ENCODE results near the gene RALGPS1.

RALGPS1 gene

DNA sequence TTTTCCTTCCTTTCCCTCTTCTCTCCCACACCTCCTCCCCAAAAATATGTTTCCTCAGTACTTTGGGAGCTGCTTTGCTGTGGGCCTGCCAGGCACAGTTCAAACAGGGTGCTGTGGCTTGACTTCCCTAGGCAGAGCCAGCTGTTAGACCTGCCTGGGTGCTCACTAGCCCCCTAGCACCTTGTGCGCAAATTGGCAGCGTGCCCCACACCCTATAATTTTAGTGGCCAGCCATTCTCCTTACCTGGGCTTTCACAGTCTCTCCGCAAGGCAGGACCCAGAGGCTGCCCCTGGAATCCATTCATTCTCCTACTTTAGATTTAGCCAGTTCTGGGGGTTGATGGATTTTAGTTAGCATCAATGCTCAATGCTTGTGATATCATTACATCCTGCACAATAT, 135.6 kb downstream of the RALGPS1 start:
- H3K4me3 ChIP-seq (ENCODE audit: low read depth, low read length): no peak overlapping the region

DNA sequence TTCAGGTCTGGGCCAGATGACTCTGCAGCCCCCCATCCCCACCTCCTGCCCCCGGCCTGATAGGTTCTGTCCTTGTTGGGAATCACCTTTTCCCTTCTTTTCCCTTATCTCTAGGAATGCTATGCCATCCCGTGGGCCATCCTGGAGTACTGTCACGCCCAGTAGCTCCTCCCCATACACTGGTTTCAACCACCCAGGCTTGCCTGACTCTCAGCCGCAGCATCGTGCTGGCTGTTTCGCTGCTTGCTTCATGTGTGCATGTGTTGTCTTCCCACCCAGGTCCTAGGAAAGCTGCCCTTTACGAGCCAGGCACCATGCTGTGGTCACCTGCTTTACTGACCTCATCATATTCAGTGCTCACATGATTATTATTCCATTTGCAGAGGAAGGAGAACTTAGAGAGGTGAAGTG, 136.0 kb downstream of the RALGPS1 start:
- H3K4me3 ChIP-seq (ENCODE audit: low read depth, low read length): no peak overlapping the region

DNA sequence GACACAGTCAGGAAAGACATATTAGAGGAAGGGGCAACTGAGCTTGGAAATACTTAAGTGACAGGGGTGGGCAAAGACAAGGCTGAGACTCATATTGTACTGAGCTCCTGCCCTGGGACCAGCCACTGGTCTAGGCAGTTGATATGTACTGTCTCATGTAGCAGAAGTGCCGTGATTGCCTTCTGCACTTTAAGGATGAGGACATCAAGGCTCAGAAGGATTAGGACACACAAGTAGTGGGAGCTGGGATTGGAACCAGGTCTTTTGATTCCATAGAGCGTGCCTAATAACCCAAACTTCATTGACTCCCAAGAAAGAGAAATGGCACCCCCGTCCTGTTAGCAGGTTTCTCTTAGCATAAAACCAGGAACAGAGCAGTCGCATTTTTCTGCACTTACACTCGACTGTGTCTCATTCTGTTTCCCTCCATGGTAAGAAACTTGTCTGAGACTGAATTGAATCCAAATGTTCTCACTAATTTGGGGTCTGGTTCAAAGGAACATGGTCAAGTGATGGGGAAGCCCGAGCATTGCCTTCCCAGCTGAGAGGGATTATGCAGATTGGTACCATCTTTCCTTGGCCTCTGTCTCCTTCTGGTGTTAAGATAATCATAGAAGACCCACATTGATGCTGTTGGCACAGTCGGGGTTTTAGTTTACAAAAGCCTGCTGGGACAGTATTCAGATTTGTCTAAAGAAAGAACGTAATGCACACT, 137.5 kb downstream of the RALGPS1 start:
- H3K4me3 ChIP-seq (ENCODE audit: low read depth, low read length): no peak overlapping the region

DNA sequence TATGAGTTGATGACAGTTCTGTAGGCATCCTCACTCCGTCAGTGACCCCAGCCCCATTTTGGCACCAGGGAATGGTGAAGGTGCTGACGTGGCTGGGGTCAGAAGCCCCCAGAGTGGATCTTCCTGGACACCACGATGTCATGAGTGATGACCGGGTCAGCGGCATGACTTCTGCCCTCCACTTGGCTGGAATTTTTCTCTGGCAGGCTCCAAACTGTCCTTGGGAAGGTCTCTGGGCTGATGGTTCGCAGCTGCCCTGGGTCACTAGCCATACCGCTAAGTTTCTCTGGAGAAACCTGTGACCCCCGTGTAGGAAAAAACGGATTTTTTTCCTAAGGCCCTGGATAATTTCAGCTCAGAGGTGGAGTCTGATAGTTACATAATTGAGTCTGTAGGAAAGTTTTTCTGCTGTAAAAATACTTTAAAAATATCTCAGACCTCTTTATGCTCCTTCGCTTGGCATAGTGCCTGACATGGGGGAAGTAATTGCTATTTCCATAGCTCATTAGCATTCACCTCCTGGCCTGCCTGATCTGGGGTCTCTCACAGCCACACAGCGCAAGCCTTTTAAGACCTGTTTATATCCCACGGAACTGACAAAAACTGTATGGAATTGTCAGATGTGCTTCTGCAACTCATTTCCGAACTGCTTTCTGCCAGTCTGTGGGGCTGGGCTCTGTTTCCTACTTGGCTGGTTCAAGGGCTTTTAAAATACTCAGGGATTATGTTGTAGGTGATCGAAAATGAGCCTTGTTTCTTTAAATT, 138.7 kb downstream of the RALGPS1 start:
- H3K4me3 ChIP-seq (ENCODE audit: low read depth, low read length): no peak overlapping the region

DNA sequence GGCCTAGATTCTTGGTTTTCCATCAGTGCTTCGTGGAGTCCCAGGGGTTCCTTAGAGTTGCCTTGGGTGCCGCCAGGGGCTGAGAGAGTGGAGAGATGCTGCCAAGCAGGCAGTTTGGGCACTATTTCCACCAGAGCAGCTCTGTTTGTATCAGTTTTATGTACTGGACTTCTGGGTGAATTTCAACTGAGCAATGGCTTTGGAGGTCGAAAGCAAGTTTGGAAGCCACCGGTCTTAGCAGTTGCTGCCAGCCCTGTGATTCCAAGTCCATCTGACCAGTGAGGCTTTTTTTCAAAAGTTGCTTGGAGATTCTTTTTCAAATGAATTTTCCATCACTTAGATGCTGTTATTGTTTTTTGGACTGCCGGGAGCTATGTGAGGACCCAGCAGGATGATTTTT, 139.4 kb downstream of the RALGPS1 start:
- no peak overlapping the region for H3K4me3 ChIP-seq (ENCODE audit: low read depth, low read length)

DNA sequence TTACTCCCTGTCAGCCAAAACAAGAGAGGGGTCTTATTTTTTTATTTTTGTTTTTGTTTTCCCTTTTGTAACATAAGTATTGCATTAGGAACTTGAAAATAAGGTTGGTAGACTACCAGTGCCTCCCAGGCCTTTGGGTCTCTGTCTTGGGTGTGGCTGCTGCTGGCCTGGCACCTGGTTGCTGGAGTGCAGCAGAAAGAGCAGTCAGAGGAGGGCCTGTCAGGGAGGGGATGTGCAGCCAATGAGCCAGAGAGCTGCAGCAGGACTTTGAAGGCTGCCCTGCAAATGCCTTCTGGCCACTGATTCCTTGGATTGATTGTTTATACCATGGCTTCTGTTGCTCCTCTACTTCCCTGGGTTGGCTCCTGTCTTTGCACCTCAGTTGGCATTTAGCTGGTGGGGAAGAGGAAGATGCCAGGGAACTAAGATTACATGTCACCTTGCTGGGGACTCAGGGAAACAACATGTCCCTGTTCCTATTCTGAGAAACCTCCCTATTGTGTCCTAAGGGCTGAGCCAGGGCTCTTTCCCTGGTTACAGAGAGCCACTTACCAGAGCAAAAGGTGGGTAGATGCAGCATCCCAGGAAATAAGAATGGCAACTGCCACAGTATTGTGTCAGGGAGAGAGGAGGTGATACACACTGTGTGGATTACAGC, 141.3 kb downstream of the RALGPS1 start:
- no peak overlapping the region for H3K4me3 ChIP-seq (ENCODE audit: low read depth, low read length)

DNA sequence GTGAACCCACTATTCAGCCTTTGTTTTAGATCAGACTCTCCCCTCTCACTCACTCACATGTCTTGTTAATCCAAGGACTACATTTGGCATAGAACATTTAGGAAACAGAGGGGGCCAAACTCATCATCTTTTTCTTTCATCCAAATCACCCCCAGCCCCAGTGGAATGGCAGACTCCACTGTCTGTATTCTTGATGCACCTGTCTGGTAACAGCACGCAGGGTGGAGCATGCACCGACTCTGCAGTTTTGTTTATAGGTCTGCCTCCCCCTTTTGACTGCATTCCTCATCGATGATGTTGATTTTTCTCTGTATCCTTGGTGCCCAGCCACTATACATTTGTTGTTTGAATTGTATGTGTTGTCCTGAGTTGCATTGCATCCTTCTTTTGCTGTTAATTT, 141.9 kb downstream of the RALGPS1 start:
- H3K4me3 ChIP-seq (ENCODE audit: low read depth, low read length): no peak overlapping the region

DNA sequence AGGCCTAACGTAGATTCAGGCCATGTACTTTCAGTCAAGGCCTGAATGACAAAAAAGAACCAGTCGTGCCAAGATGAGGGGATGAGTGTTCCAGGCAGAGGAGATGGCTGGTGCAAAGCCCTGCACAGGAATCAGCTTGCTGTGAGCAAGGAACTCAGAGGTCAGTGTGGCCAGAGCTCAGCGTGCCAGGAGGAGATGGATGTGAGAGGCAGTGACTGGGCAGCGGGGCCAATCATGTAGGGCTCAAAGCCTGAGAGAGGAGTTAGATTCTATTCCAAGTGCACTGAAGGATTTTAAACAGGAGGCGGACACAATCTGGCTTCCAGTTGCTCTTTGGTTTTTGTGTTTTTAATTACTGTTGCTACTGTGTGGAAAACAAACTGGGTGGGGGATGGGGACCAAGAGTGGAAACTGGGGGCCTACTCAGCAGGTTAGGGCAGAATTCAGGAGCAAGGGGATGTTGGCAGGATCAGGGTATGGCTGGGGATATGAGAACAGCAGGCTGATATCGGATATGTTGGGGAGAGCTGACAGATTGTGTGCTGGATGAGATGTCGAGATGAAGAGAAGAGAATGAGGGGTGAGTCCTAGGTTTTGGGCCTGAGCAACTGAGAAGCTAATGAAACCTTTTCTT, 143.5 kb downstream of the RALGPS1 start:
- no peak overlapping the region for H3K4me3 ChIP-seq (ENCODE audit: low read depth, low read length)

DNA sequence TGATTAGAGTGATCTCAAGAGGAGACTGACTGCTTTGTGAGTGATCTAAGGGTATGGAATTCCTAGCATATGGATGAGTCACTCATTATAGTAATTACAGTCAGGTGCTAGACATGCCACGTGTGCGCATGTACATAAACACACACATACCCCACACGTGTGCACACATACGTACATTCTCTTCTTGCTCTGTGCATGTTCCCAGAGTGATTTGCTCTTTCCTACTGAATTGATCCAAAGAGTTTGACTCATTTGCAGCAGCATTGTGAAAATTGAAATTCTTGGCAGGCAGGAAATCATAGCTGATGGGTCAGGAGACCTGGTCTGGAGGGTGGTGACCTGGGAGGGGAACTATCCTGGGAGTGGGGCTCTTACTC, 144.1 kb downstream of the RALGPS1 start:
- H3K4me3 ChIP-seq (ENCODE audit: low read depth, low read length): no peak overlapping the region

DNA sequence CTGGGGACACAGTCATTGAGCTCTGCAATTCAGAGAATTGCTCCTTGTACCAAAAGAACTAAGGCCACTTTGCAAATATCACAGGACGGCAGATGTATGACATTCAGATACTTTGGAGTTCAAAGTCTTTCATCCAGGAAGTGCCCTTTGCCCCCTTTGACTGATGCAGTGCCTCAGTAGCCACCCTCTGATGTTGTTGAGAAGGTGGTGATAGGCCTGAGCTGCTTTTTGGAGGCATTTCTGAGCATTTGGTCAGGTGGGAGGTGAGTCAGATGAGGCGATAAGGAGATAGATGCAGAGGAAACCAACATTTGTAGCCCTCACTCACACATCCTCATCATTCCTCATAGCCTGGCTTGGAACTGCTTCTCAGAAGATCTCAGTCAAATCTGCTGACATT, 144.4 kb downstream of the RALGPS1 start:
- H3K4me3 ChIP-seq (ENCODE audit: low read depth, low read length): no peak overlapping the region

DNA sequence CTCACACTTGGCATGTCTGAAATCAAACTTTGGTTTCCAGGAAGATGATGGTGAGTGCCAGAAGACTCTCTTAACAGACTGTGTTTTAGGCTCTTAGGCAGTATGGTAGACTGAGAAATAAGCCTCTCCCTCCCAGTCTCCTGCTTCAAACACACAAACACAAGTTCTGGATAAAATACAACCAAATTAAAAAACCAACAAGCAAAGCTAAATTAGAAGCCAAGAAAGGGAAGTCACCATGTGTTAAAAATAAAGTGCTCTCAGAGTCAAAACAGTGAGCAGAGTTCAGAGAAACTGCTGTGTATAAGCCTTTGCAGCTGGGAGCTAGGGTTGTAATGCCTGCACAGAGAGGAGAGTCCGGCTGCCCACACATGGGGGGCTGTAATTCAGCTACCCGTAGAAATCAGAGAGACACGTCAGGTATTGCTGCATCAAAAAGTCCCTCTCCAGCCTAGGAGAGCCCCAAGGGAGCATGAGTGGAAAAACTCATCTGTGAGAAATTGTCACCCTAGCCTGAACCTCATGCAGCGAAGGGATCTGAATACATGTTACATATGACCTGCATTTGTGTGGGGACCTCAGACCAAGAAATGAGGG, 145.3 kb downstream of the RALGPS1 start:
- no peak overlapping the region for H3K4me3 ChIP-seq (ENCODE audit: low read depth, low read length)

DNA sequence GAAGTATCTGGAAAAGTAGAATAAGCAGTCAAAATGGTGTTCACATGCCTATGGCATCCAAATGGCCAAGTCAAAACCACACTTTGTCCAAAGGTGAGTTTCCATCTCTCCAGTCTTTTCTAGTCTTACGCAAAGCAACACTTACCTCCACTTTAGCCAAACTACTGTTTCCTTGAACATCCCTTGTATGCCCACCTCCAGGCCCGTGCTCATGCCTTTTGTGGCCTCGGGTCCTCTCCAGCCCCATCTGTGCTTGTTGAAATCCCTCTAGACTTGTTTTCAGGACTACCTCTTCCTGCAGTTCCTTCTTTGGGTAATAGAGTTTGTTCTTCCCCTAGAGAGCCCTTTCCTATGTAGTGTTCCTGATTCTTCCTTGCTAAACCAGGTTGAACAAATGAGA, 146.8 kb downstream of the RALGPS1 start:
- no peak overlapping the region for H3K4me3 ChIP-seq (ENCODE audit: low read depth, low read length)

DNA sequence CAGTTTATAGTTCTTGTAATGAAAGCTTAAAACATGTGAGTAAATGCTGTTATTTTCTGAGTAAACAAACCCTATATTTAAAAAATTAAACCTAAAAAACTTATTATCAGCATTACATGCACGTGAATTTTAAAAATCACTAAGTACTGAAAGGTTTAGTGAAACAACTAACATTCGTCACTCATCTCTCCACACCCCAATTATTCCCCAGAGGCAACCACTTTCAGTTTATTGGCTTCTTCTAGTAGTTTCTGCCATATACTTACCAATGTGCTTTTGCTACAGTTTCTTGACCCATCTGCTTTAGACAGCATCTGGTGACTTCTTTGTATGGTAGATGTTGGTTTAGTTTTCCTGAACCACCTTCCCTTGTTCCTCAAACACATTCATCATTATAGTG, 149.8 kb downstream of the RALGPS1 start:
- H3K4me3 ChIP-seq (ENCODE audit: low read depth, low read length): no peak overlapping the region

DNA sequence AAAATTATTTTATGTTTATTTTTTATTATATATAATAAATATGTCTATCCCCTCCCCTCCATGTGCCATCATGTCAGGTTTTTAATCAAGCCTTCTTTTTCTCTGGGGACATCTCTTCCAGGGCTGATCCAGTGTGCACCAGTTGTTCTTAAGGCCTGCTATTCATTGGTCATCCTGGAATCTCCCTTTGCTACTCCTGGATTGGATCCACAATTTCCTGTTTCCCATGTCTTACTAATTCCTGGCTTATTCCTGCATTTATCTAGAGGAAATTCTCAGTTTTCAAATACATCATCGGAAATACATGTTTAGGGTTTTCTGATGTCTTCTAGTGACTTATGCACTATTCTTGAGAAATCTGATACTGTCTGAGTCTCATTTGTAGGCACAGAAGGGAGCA, 151.0 kb downstream of the RALGPS1 start:
- H3K4me3 ChIP-seq (ENCODE audit: low read depth, low read length): no peak overlapping the region

DNA sequence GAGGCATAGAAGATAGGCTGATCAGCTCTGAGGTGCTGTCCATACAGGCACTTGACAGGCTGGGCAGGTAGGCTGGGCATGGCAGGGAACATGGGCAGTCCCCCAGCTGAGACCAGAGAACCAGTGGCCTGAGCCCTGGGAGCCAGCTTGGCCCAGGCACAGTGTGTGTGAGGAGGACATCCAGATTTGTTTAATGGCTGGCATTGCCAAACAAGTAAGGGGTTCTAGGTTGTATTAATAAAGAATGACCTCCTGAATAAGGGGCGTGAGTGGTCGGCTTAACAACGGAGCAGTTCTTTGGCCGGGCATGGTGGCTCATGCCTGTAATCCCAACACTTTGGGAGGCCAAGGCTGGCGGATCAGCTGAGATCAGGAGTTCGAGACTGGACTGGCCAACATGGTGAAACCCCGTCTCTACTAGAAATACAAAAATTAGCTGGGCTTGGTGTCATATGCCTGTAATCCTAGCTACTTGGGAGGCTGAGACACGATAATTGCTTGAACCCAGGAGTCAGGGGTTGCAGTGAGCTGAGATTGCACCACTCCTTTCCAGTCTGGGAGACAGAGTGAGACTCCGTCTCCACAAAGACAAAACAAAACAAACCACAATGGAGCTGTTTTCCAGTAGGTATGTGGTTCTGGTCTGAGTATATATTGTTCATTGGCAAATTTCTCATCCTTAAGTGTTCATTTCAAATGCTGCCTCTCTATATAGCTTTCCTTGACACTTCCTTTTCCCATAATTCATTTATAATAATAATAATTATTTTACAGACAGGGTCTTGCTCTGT, 151.7 kb downstream of the RALGPS1 start:
- no peak overlapping the region for H3K4me3 ChIP-seq (ENCODE audit: low read depth, low read length)

DNA sequence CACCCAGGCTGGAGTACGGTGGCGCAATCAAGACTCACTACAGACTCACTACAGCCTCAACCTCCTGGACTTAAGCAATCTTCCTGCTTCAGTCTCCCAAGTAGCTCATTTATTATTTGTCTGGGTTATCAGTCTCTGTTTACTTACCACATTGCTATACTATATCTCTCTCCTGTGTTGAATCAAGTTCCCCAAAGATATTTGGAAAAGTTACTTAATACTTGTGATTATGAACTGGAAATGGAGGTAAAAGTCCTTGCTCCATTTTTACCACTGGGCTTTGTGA, 152.2 kb downstream of the RALGPS1 start:
- H3K4me3 ChIP-seq (ENCODE audit: low read depth, low read length): no peak overlapping the region

DNA sequence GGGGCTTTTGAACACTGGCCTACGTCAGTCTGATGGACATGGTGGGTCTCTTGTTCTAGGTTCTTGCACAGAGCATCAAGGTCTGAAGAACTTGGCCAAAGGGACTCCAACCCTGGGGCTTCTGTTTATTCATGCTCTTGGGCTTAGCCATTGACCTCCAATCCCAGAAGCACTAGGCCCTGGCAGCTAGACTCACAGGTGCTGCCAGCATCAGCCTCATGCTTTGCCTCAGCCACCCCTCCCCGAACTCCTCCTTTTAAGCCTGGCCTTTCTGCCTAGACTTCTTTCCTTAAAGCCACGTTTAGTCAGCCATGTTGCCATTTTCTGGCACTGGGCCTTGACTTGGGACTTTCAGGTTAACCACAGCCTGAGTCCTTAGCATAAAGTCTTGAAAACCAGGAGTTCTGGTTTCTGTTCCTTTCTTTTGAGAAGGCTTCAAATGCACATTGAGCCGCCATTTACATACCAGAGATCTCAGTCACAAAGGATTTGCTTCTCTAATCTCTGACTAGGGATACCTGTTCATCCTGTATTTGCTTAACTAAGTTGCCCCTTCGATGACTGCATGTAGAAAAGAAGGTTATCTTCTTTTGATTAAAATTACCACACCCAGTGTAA, 153.1 kb downstream of the RALGPS1 start:
- H3K4me3 ChIP-seq (ENCODE audit: low read depth, low read length): no peak overlapping the region

DNA sequence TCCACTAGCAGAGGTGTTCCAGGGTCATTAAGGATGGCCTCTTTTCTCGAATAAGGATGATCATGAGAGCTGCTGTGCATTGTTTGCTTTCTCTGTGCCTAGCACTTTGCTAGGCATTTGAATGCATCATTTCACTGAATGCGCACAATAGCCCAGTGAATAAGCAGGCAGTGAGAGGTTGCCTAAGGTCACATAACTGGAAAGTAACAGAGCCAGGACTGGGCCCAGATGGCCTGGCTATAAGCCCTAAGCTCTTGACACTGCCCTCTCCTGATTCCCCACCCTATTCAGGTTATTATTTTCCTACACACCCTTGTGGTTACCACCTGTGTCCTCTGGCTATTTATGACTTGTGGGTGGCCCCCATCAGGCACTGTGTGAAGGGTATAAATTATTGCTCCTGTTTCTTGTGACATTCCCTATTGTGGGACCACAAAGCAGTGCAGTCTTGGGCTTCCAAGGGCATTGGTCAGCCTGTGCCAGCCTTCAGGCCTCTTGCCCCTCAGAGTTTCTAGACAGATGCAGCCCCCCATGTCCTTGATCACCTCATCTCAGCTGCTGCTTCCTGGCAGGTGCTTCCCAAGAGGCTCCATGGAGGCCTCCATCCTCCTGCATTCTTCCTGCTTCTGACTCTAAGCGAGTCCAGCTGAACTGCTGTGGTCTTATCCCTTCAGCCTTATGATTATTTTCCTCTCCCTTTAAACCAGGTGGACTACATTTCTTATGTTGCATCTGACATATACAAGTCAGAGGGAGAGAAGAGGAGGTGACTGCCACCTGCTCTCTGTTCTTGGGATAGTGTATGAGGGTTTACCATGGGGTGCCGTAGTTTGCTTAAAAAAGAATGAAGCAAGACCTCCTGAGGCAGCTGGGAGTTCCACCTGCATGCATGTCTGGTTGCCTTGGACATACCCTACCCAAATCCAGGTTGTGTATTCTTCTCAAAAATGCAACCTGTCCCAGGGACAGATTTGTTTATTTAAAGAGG, 160.3 kb downstream of the RALGPS1 start:
- H3K4me3 ChIP-seq (ENCODE audit: low read depth, low read length): no peak overlapping the region

Data from iPS-11a (cell line).